ENCODE data around the gene RAP1A.
"Not testable (repeated sequence)": the region's sequence is repeated elsewhere in the genome, so short reads cannot be mapped to it uniquely, and the experiment has no call there.

The RAP1A gene

GRCh38 chr1:111739194-111739924 is 119.8 kb downstream of the RAP1A start, which contains the start of gene INKA2:
INKA2 (minus strand) TSS chr1:111739395; CDS start chr1:111739242, 153 bp downstream.
- DNase-seq: peak; percentile 58

GRCh38 chr1:111739925-111740765 is 120.6 kb downstream of the RAP1A start:
- no peak for DNase-seq

GRCh38 chr1:111742292-111742691 is 122.7 kb downstream of the RAP1A start:
- not testable (repeated sequence) for DNase-seq

GRCh38 chr1:111742938-111743549 is 123.5 kb downstream of the RAP1A start:
- no peak for DNase-seq

- no peak for DNase-seq
Observed at GRCh38 chr1:111743679-111744101, 124.1 kb downstream of the RAP1A start.

GRCh38 chr1:111745675-111746613 is 126.4 kb downstream of the RAP1A start:
- no peak for DNase-seq

GRCh38 chr1:111746614-111746999 is 127.0 kb downstream of the RAP1A start:
- DNase-seq: no peak

GRCh38 chr1:111747282-111747734 is 127.7 kb downstream of the RAP1A start:
- no peak for DNase-seq

- DNase-seq: no peak
Observed at GRCh38 chr1:111747947-111748346, 128.4 kb downstream of the RAP1A start.

- DNase-seq: no peak
Observed at GRCh38 chr1:111749628-111750027, 130.0 kb downstream of the RAP1A start.

GRCh38 chr1:111750856-111751255 is 131.3 kb downstream of the RAP1A start:
- no peak for DNase-seq

GRCh38 chr1:111751906-111752575 is 132.5 kb downstream of the RAP1A start:
- DNase-seq: no peak

- DNase-seq: no peak
Observed at GRCh38 chr1:111754984-111755330, 135.4 kb downstream of the RAP1A start.

GRCh38 chr1:111755331-111756123 is 135.9 kb downstream of the RAP1A start, which contains the start of gene DDX20:
DDX20 (plus strand) TSS chr1:111755901; CDS start chr1:111755925, 24 bp downstream.
- peak; percentile 95 for DNase-seq

GRCh38 chr1:111756124-111756513 is 136.5 kb downstream of the RAP1A start:
- DNase-seq: no peak

- no peak for DNase-seq
Observed at GRCh38 chr1:111758373-111758772, 138.8 kb downstream of the RAP1A start.

- DNase-seq: no peak
Observed at GRCh38 chr1:111761717-111762116, 142.1 kb downstream of the RAP1A start.

GRCh38 chr1:111762332-111762731 is 142.7 kb downstream of the RAP1A start:
- DNase-seq: no peak

Data from activated gamma-delta T cell (primary cell).